SK-N-MC (cell line): ENCODE measurements around the gene APOBEC3A.

Source experiments
- DNase-seq: peaks from one replicate; pipeline ENCODE4 v3.0.0-alpha.2; 2011; ENCODE audit warnings: low read depth, low spot score
- H3K27ac ChIP-seq: fragments of 200-600 bp; sonication (generic); 2 replicates; pipeline ENCODE4 v1.5.1; 2016; ENCODE audit warnings: mixed run types
- H3K36me3 ChIP-seq: fragments of 200-600 bp; sonication (generic); 2 replicates; pipeline ENCODE4 v1.6.1; 2017; ENCODE audit warnings: antibody characterized with exemption, low read length, mixed read lengths; ENCODE audit not compliant: insufficient read depth
- H3K4me3 ChIP-seq: fragments of 200-600 bp; sonication (generic); 2 replicates; pipeline ENCODE4 v1.5.1; 2016
- H3K9ac ChIP-seq: fragments of 200-600 bp; sonication (generic); 2 replicates; pipeline ENCODE4 v1.8.0; 2017; ENCODE audit warnings: mixed run types, mixed read lengths; ENCODE audit not compliant: insufficient read length
- H3K9me3 ChIP-seq: fragments of 200-600 bp; sonication (generic); 2 replicates; pipeline ENCODE4 v1.6.1; 2017; ENCODE audit warnings: low read depth, mild to moderate bottlenecking, antibody characterized with exemption, low read length, moderate library complexity, mixed read lengths
- EZH2 ChIP-seq: fragments of 200-600 bp; sonication (generic); IDR thresholded peaks from one replicate; pipeline ENCODE4 v1.6.1; 2017; ENCODE audit warnings: antibody characterized with exemption
- FOXP2 ChIP-seq: optimal IDR thresholded peaks from 2 replicates; pipeline ENCODE3; 2011; ENCODE audit warnings: mild to moderate bottlenecking, moderate library complexity; ENCODE audit not compliant: insufficient read depth; ENCODE audit errors: extremely low read length, control extremely low read depth
- POLR2AphosphoS5 ChIP-seq: IDR thresholded peaks from 2 replicates; pipeline ENCODE4 v1.6.1; 2012; ENCODE audit warnings: mild to moderate bottlenecking, low read depth, low read length, borderline replicate concordance

The APOBEC3A gene

DNA sequence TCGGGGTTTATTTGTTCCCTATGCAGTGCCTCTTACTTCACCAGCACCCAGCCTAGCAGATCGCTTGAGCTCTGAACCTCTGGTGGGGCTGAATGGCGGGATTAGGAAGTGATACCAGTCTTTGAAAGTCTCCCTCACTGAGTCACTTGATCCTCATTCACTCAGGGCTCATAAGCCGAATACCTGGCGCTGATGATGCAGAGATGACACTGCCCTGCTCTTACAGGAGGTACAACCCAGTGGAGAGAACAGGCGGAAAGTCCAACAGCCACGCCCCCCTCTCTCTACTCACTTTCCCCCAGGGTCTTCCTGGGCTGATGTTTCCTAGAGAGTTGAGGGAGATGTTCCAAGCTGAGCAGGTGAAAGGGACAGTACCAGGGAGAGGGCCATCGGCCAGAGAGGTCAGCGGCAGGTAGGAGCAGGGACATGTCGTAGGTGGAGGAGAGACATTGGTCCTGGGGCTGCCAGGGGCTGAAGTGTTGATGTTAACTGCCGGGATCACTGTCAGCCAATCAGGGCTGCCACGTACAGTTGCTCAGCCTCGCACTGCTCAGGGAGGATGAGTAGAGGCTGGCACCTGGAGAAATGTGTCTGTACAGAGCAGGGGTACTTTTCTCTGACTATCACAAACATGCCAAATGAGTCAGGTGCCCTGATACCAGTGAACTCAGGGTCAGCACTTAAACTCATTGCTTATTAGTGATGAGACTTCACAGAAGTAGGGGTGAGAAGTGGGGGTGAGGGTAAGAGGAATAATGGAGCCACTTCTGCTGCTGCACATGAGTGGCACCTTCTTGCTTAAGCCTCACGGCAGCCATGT lies 9.9 kb upstream of the APOBEC3A start:
- TF ChIP-seq EZH2 (no peak), FOXP2 (no peak), POLR2AphosphoS5 (no peak)
- Histone ChIP-seq H3K4me3 (no peak overlapping the region), H3K9me3 (no peaks in the 10 kb centered on the region), H3K27ac (no peak overlapping the region), H3K9ac (no peak overlapping the region), H3K36me3 (no peaks in the 10 kb centered on the region)
- DNase-seq, result no peak

DNA sequence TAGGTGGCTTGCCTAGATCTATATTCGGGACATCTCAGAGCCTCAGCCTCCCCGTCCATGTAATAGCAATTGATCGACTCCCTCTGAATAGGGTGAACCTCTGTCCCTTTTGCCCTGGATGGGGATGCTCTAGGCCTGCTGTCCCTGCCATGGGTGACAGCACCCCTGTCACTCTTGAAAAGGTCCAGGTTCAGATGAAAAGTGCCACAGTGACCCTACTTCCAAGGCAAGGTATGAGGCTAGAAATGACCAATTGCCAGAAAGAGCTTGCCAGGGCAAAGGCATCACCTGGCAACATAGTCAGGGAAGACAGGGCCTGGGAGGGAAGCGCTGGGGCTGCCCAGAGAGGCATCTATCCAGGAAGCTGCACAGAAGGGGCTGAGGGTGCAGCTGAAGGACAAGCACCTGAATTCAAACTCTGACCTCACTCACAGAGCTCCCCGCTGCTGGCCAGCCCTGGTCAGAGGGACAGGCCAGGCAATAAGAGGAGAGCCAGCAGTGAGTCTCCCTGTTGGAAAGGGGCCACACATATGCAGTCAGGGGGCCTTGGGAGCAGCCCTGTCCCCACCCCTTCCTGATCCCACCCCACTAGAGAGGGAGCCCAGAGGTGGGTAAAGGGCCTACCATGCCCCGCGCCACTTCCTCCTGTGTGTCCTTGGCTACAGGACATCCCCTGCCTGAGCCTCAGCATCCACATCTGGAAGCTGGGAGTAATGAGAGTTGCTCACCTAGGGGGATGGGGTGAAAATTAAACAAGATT lies 9.0 kb upstream of the APOBEC3A start:
- no peaks in the 10 kb centered on the region for H3K9me3 ChIP-seq
- TF ChIP-seq EZH2 (no peak), POLR2AphosphoS5 (no peak), FOXP2 (no peak)
- no peak overlapping the region for H3K27ac ChIP-seq
- no peak for DNase-seq
- H3K4me3 ChIP-seq, result no peak overlapping the region
- H3K9ac ChIP-seq, result no peak overlapping the region
- no peaks in the 10 kb centered on the region for H3K36me3 ChIP-seq

DNA sequence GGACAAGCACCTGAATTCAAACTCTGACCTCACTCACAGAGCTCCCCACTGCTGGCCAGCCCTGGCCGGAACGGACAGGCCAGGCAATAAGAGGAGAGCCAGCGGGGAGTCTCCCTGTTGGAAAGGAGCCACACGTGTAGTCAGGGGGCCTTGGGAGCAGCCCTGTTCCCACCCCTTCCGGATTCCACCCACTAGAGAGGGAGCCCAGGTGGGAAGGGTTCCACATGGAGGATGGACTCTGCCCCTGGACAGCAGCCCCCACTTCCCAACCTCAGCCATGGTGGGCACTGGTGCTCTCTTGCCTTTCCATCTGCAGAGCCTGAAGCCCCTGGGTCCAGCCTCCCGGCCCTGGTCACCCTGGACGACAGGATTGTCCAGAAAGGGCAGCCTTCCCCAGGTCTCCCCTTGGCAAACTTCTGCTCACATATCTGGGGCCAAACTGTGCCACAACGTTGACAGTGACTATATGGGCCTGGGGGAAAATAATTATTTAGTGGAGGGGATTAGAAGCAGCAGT lies 7.5 kb upstream of the APOBEC3A start:
- DNase-seq, result no peak
- H3K36me3 ChIP-seq, result no peaks in the 10 kb centered on the region
- H3K9me3 ChIP-seq, result no peaks in the 10 kb centered on the region
- TF ChIP-seq FOXP2 (no peak), POLR2AphosphoS5 (no peak), EZH2 (no peak)
- H3K4me3 ChIP-seq, result no peak overlapping the region
- no peak overlapping the region for H3K27ac ChIP-seq
- no peak overlapping the region for H3K9ac ChIP-seq

DNA sequence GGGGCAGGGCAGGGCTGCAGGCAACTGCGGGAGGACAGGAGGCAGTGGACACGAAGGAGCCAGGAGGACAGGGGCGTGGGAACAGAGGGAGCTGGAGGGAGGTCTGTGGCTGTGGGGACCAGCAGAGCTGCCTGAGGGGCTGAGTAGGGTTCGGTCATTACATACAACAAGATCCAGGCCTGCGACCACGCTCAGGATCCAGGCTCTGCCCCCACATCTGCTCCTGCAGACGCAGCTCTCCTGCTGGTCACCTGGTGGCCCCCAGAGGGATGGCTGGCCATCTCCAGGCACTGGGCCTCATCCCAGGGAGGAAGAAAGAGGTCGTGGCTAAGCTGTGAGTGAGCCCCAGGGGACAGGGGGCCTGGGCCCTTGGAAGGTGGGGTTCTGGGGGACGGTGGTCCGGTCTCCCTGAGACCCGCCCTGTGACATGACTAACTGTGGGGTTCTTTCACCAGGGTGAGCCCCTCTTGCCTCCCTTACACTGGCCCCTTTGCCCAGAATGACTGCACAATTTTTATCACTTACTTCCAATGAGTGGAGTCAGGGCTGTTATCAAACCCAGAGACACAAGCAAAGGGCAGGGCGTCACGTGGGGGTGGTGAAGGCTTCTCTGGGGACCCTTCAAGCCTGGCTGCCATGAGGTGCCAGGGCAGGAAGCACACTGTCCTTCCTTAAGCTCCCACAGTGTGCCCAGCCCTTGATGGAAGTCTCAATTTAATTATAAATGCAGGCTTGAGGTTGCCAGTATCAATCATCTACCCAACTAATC lies 6.7 kb upstream of the APOBEC3A start:
- Histone ChIP-seq H3K36me3 (no peaks in the 10 kb centered on the region), H3K9me3 (no peaks in the 10 kb centered on the region), H3K4me3 (no peak overlapping the region), H3K9ac (no peak overlapping the region), H3K27ac (no peak overlapping the region)
- DNase-seq, result no peak
- TF ChIP-seq EZH2 (no peak), FOXP2 (no peak), POLR2AphosphoS5 (no peak)

DNA sequence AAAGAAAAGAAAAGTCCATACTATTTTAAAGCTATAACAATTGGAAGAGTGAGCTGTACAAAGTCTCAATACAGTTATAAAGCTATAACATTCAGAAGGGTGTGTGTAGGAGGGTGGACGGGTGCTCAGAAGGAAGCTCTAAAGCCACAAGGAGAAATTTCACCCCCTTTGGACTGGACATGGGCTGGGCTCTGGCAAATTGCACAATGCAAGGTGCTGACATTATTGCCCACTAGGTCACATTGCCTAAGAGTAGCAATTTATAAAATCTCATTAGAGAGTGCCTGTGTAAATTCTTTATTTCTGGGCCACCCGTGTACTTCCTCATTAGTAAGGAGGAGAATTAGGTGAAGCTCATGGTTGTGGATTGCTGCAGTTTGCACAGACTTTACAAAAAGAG lies 5.7 kb upstream of the APOBEC3A start:
- Histone ChIP-seq H3K9me3 (no peaks in the 10 kb centered on the region), H3K27ac (no peak overlapping the region), H3K4me3 (no peak overlapping the region), H3K9ac (no peak overlapping the region), H3K36me3 (no peaks in the 10 kb centered on the region)
- DNase-seq, result no peak
- TF ChIP-seq FOXP2, result no peak
- no peak for TF ChIP-seq EZH2
- no peak for TF ChIP-seq POLR2AphosphoS5

DNA sequence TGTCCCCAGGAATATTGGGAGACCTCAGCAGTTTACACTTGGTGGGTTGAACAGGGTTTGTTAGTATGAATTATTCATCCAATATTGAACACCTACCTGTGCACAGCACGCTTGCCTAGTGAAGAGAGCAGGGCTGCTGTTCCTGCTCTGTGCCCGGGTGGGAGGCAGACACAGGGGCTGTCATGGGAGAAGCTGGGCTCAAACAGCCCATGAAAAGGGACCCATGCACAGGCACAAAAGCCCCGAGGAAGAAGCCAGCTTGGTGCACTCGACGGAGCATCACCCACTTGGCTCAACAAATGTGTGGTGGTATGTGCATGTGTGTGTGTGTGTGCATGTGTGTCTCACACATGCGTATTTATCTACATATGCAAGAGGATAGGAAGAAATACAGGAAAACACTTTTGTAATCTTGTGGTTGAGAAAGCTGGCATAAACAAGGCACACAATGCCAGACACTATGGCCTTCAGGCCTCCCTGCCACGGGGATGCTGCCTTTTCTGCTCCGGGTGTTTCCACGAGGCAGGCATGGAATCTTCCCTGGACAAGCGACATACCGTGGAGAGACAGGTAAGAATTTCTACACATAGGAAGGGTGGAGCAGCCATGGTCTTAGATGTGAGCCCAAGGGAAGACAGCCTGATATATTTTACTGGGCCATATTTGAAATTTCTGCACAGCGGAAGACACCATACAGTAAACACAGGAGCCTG lies 5.0 kb upstream of the APOBEC3A start:
- DNase-seq, result no peak

DNA sequence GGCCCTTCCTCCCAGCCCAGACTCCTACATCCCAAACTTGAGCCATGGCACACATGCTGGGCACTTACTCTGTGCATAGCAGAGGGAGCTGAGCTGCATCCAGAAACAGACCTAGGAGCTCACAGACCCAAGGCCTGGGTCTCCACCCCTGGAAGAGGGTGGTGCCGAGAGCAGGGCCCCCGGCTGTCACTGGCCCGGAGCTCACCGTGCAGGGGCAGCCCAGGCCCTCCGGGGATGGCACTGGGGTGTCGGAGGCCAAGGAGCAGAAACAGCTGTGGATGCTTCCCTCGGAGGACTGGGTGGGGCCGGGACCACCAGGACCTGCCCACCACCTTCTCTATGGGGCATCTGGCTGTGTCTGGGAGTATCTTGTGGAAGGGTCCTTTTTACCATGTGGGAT lies 4.3 kb upstream of the APOBEC3A start:
- no peak overlapping the region for H3K27ac ChIP-seq
- H3K9me3 ChIP-seq, result no peaks in the 10 kb centered on the region
- DNase-seq, result no peak
- TF ChIP-seq EZH2 (no peak), FOXP2 (no peak), POLR2AphosphoS5 (no peak)
- no peaks in the 10 kb centered on the region for H3K36me3 ChIP-seq
- H3K9ac ChIP-seq, result no peak overlapping the region
- H3K4me3 ChIP-seq, result no peak overlapping the region

More for the DNA sequence above, 5.0 kb upstream of the APOBEC3A start:
- H3K4me3 ChIP-seq, result no peak overlapping the region
- H3K9ac ChIP-seq, result no peak overlapping the region
- H3K9me3 ChIP-seq, result no peaks in the 10 kb centered on the region
- H3K36me3 ChIP-seq, result no peaks in the 10 kb centered on the region
- TF ChIP-seq POLR2AphosphoS5, result no peak
- TF ChIP-seq FOXP2, result no peak
- no peak for TF ChIP-seq EZH2
- H3K27ac ChIP-seq, result no peak overlapping the region
